HepG2 (cell line): Measurements from ENCODE around the gene ELANE. TPM values are rescaled to one million over a fixed set of nuclear protein-coding genes. Genes with fewer than 3 reads are reported as not detected.

Experiments used
- ATAC-seq: fragments of 200-7000 bp; cut with Tn5 transposase; 3 replicates; pipeline ENCODE4 v1.9.1; 2020; ENCODE audit warnings: mild to moderate bottlenecking, moderate library complexity
- BruUV-seq: library from RNA; stranded (reverse); fragments of 400-500 nt; replicated peaks from 2 replicates; lab custom pipeline; 2021; lab: Mats Ljungman, UMichigan
- CTCF ChIA-PET: fragments of 300-600 bp; formaldehyde crosslinking; extraction: SDS; loops from one replicate; lab custom pipeline; 2021; ENCODE audit warnings: low total read pairs, inconsistent platforms, low intra/inter-chr PET ratio; lab: Yijun Ruan, JAX
- POLR2A ChIA-PET: fragments of 350-600 bp; sonication (Branson Sonifier 250); formaldehyde crosslinking; loops from one replicate; lab custom pipeline; 2020; ENCODE audit warnings: antibody characterized with exemption, inconsistent platforms; lab: Yijun Ruan, JAX
- DNase-seq: peaks from one replicate; pipeline ENCODE4 v3.0.0-alpha.2; 2015; ENCODE audit warnings: low spot score
- FAIRE-seq: peaks from 3 replicates; lab custom pipeline; 2011; peaks lifted over from hg19 to GRCh38; lab: Jason Lieb, UNC
- H2AFZ ChIP-seq: one replicate; pipeline ENCODE4 v1.6.1; 2011; ENCODE audit warnings: low read length, inconsistent platforms
- H3K27ac ChIP-seq: fragments of 300-600 bp; 3 replicates; pipeline ENCODE4 v1.8.0; 2011; ENCODE audit warnings: mixed run types, mild to moderate bottlenecking, mixed read lengths, low read length, inconsistent platforms; ENCODE audit not compliant: insufficient read depth; ENCODE audit errors: extremely low read length
- H3K27me3 ChIP-seq, 2 experiments: fragments of 200-600 bp in 1 of 2; 2 replicates in 1 of 2; 3 replicates in 1 of 2; pipeline versions ENCODE4 v1.6.0 to v1.8.0; 2011; ENCODE audit warnings: low read length in 2 of 2, mild to moderate bottlenecking in 2 of 2, moderate library complexity in 2 of 2, inconsistent platforms in 1 of 2; ENCODE audit not compliant: insufficient read depth in 2 of 2, control insufficient read depth in 1 of 2
- H3K36me3 ChIP-seq, 2 experiments: fragments of 200-600 bp in 1 of 2; replicated peaks in 1 of 2; 2 replicates in 1 of 2; 3 replicates in 1 of 2; pipeline versions ENCODE4 v1.5.1 to v1.8.0; 2011; ENCODE audit warnings: low read length in 2 of 2, inconsistent platforms in 1 of 2; ENCODE audit not compliant: insufficient read depth in 2 of 2, control insufficient read depth in 1 of 2
- H3K4me1 ChIP-seq: 2 replicates; pipeline ENCODE4 v1.5.1; 2012; ENCODE audit warnings: low read length, inconsistent platforms; ENCODE audit not compliant: insufficient read depth
- H3K4me2 ChIP-seq: 2 replicates; pipeline ENCODE4 v1.6.0; 2011; ENCODE audit warnings: low read depth, low read length, inconsistent platforms
- H3K4me3 ChIP-seq, 3 experiments: fragments of 200-600 bp in 1 of 3; sonication (generic), shearing (Covaris generic) in 1 of 3; replicated peaks in 1 of 3; 2 replicates each; pipeline ENCODE4 v1.5.1; 2011 to 2016; ENCODE audit warnings: low read length in 3 of 3, inconsistent platforms in 2 of 3, low read depth in 2 of 3, mild to moderate bottlenecking in 2 of 3, control low read depth in 1 of 3, mixed read lengths in 1 of 3; ENCODE audit not compliant: insufficient read depth in 1 of 3
- H3K79me2 ChIP-seq: one replicate; pipeline ENCODE4 v1.6.1; 2011; ENCODE audit warnings: low read length, inconsistent platforms; ENCODE audit not compliant: insufficient read depth
- H3K9ac ChIP-seq: 2 replicates; pipeline ENCODE4 v1.6.0; 2011; ENCODE audit warnings: mild to moderate bottlenecking, low read depth, low read length, inconsistent platforms; ENCODE audit not compliant: insufficient read depth
- H3K9me3 ChIP-seq: 2 replicates; pipeline ENCODE4 v1.5.1; 2012; ENCODE audit warnings: mild to moderate bottlenecking, low read length
- H4K20me1 ChIP-seq: 2 replicates; pipeline ENCODE4 v1.6.0; 2011; ENCODE audit warnings: inconsistent platforms, mild to moderate bottlenecking, low read length, moderate library complexity; ENCODE audit not compliant: insufficient read depth
- SOX6 ChIP-seq, 2 experiments: fragments of 450-650 bp in 1 of 2; sonication (generic) in 1 of 2; formaldehyde crosslinking in 1 of 2; IDR thresholded peaks; 2 replicates each; pipeline versions ENCODE4 v1.4.0 to v1.6.1; 2017 to 2020; ENCODE audit warnings: antibody characterized with exemption in 1 of 2, mild to moderate bottlenecking in 1 of 2, missing genetic modification reagents in 1 of 2
- ZNF460 ChIP-seq: sonication (generic); formaldehyde crosslinking; IDR thresholded peaks from 2 replicates; pipeline ENCODE4 v1.5.1; 2020; ENCODE audit warnings: missing genetic modification reagents, mild to moderate bottlenecking, borderline replicate concordance
- ZNF768 ChIP-seq: sonication (generic); formaldehyde crosslinking; IDR thresholded peaks from 2 replicates; pipeline ENCODE4 v1.4.0; 2020; ENCODE audit warnings: missing genetic modification reagents
- WGBS: methylation state at CpG from one replicate; pipeline ENCODE4 v1.1.6; 2017; ENCODE audit warnings: low lambda C conversion rate; 5-methylcytosine and 5-hydroxymethylcytosine counted together
- in situ Hi-C: cut with HindIII; loops from 2 replicates; pipeline ENCODE4 v1.10.0; 2017; ENCODE audit warnings: low pct_unique_long_range_greater_than_20kb; ENCODE audit not compliant: extremely low pct_ligation_motif_present
- intact Hi-C: fragments of 100-400 bp; cut with micrococcal nuclease; formaldehyde crosslinking; loops from one replicate; pipeline ENCODE4 v1.10.0; 2022; ENCODE audit not compliant: unreplicated experiment
- polyA plus RNA-seq, 8 experiments: library from polyadenylated mRNA; depleted of rRNA in 3 of 8; stranded (reverse) in 7 of 8; unstranded in 1 of 8; fragments of >200 nt; fragmentation: Illumina TruSeq in 4 of 8; extraction: Trizol in 4 of 8; gene quantifications; 2 replicates each; pipeline versions ENCODE4 v1.2.1 to v1.2.3, GENCODE V29; 2011 to 2016; ENCODE audit warnings: low read depth in 4 of 8, missing spikeins in 1 of 8, mixed read lengths in 1 of 8; ENCODE audit not compliant: insufficient read depth in 1 of 8
- total RNA-seq, 5 experiments: library from RNA; depleted of rRNA; stranded (reverse); fragments of >200 nt; fragmentation: Illumina TruSeq; extraction: Trizol; gene quantifications; 2 replicates each; pipeline ENCODE4 v1.2.3, GENCODE V29; 2016; ENCODE audit warnings: low read depth in 1 of 5
- TF ChIP-seq, protein P1 (sequence below): IDR thresholded peaks from 2 replicates; pipeline ENCODE4 v1.6.1; 2016
- TF ChIP-seq, protein P2 (sequence below): sonication (generic); formaldehyde crosslinking; IDR thresholded peaks from 2 replicates; pipeline ENCODE4 v1.9.0; 2021; ENCODE audit warnings: missing genetic modification reagents, borderline replicate concordance
- TF ChIP-seq, protein P3 (sequence below): sonication (generic); formaldehyde crosslinking; conservative IDR thresholded peaks from 2 replicates; pipeline ENCODE4 v1.4.0; 2020; ENCODE audit warnings: missing genetic modification reagents
- TF ChIP-seq, protein P4 (sequence below): sonication (generic); formaldehyde crosslinking; IDR thresholded peaks from 2 replicates; pipeline ENCODE4 v1.5.0; 2020; ENCODE audit warnings: missing genetic modification reagents, mild to moderate bottlenecking, borderline replicate concordance
- TF ChIP-seq, protein P5 (sequence below): sonication (generic); formaldehyde crosslinking; IDR thresholded peaks from 2 replicates; pipeline ENCODE4 v1.8.0; 2022; ENCODE audit warnings: missing genetic modification reagents, low read depth, mild to moderate bottlenecking, borderline replicate concordance
- TF ChIP-seq, protein P6 (sequence below): sonication (generic); formaldehyde crosslinking; IDR thresholded peaks from 2 replicates; pipeline ENCODE4 v1.5.1; 2020; ENCODE audit warnings: missing genetic modification reagents, mild to moderate bottlenecking, borderline replicate concordance

The ELANE gene
- total and polyA plus RNA-seq, 2 of the 13 experiments (the other 11 are each of a cell fraction or from before 2014, with no cell fraction given): not detected

DNA sequence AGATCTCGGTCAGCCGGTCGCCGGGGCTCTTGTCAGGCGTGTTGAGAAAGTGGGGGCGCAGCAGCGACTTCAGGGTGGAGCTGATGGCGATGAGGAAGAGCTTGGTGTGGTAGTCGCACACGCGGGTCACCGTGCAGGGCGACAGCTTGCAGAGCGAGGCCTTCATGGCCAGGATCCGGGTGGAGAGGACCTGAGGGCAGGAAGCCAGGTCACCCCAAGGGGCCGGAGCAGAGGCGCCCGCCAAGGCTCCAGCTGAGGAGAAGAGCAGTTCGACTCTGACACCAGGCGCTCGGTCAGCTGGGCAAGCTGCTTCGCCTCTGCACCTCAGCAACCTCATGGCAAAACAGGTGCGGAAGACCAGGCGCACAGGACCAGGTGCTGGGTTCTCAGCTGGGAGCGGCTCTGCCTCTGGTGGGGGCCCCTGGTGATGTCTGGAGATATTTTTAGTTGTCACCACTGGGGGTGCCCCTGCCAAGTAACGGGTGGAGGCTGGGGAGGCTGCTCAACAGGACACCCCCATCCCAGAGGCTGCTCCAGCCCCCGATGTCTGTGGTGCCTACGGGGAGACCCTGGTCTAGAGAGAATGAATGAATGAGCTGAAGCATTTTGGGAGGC, 23.3 kb downstream of the ELANE start:
- no peak overlapping the region for H3K4me3 ChIP-seq
- H2AFZ ChIP-seq: no peak overlapping the region
- no peaks in the 10 kb centered on the region for H3K79me2 ChIP-seq
- no TSS peak for BruUV-seq
- H3K4me2 ChIP-seq: no peak overlapping the region
- POLR2A ChIA-PET: interaction anchor here (0.9 kb wide), 1 partner anchor 14 kb away, joined by 3 read pairs; no protein-coding TSS in a partner anchor
- no peak for ATAC-seq
- no peak overlapping the region for H3K9ac ChIP-seq
- DNase-seq: no peak
- no peaks in the 10 kb centered on the region for H4K20me1 ChIP-seq
- H3K4me1 ChIP-seq: no peaks in the 10 kb centered on the region
- WGBS: 96% methylated on average over 22 of the region's 28 CpGs
- H3K36me3 ChIP-seq: peaks cover 4 to 6% of the 10 kb centered on the region in 2 experiments; a peak in 4 of 5 replicates
- H3K27ac ChIP-seq: no peak overlapping the region
- H3K27me3 ChIP-seq: no peaks in the 10 kb centered on the region
- in situ Hi-C loops: no loop called here
- CTCF ChIA-PET: no interaction called here
- intact Hi-C loops: no loop called here
- H3K9me3 ChIP-seq: no peaks in the 10 kb centered on the region
- FAIRE-seq: no peak
- TF ChIP-seq, protein P1, sequence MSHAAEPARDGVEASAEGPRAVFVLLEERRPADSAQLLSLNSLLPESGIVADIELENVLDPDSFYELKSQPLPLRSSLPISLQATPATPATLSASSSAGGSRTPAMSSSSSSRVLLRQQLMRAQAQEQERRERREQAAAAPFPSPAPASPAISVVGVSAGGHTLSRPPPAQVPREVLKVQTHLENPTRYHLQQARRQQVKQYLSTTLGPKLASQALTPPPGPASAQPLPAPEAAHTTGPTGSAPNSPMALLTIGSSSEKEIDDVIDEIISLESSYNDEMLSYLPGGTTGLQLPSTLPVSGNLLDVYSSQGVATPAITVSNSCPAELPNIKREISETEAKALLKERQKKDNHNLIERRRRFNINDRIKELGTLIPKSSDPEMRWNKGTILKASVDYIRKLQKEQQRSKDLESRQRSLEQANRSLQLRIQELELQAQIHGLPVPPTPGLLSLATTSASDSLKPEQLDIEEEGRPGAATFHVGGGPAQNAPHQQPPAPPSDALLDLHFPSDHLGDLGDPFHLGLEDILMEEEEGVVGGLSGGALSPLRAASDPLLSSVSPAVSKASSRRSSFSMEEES (CRISPR knock-in tag): no peak
- TF ChIP-seq, protein P2, sequence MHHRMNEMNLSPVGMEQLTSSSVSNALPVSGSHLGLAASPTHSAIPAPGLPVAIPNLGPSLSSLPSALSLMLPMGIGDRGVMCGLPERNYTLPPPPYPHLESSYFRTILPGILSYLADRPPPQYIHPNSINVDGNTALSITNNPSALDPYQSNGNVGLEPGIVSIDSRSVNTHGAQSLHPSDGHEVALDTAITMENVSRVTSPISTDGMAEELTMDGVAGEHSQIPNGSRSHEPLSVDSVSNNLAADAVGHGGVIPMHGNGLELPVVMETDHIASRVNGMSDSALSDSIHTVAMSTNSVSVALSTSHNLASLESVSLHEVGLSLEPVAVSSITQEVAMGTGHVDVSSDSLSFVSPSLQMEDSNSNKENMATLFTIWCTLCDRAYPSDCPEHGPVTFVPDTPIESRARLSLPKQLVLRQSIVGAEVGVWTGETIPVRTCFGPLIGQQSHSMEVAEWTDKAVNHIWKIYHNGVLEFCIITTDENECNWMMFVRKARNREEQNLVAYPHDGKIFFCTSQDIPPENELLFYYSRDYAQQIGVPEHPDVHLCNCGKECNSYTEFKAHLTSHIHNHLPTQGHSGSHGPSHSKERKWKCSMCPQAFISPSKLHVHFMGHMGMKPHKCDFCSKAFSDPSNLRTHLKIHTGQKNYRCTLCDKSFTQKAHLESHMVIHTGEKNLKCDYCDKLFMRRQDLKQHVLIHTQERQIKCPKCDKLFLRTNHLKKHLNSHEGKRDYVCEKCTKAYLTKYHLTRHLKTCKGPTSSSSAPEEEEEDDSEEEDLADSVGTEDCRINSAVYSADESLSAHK: no peak
- TF ChIP-seq ZNF460 (CRISPR knock-in tag): no peak
- no peak for TF ChIP-seq ZNF768 (CRISPR knock-in tag)
- no peak for TF ChIP-seq SOX6 (IDR thresholded peaks at IDR 0.05)
- TF ChIP-seq SOX6 (CRISPR knock-in tag; IDR thresholded peaks at IDR 0.05): no peak
- TF ChIP-seq, protein P3, sequence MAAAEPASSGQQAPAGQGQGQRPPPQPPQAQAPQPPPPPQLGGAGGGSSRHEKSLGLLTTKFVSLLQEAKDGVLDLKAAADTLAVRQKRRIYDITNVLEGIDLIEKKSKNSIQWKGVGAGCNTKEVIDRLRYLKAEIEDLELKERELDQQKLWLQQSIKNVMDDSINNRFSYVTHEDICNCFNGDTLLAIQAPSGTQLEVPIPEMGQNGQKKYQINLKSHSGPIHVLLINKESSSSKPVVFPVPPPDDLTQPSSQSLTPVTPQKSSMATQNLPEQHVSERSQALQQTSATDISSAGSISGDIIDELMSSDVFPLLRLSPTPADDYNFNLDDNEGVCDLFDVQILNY (CRISPR knock-in tag): no peak
- TF ChIP-seq, protein P4, sequence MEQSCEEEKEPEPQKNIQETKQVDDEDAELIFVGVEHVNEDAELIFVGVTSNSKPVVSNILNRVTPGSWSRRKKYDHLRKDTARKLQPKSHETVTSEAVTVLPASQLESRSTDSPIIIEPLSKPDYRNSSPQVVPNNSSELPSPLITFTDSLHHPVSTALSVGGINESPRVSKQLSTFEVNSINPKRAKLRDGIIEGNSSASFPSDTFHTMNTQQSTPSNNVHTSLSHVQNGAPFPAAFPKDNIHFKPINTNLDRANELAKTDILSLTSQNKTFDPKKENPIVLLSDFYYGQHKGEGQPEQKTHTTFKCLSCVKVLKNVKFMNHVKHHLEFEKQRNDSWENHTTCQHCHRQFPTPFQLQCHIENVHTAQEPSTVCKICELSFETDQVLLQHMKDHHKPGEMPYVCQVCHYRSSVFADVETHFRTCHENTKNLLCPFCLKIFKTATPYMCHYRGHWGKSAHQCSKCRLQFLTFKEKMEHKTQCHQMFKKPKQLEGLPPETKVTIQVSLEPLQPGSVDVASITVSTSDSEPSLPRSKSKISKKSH (CRISPR knock-in tag): no peak
- TF ChIP-seq, protein P5, sequence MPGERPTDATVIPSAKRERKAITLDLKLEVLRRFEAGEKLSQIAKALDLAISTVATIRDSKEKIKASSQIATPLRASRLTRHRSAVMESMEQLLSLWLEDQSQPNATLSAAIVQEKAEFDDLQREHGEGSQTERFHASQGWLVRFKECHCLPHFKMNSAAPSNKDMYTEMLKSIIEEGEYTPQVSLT (CRISPR knock-in tag): no peak
- TF ChIP-seq, protein P6, sequence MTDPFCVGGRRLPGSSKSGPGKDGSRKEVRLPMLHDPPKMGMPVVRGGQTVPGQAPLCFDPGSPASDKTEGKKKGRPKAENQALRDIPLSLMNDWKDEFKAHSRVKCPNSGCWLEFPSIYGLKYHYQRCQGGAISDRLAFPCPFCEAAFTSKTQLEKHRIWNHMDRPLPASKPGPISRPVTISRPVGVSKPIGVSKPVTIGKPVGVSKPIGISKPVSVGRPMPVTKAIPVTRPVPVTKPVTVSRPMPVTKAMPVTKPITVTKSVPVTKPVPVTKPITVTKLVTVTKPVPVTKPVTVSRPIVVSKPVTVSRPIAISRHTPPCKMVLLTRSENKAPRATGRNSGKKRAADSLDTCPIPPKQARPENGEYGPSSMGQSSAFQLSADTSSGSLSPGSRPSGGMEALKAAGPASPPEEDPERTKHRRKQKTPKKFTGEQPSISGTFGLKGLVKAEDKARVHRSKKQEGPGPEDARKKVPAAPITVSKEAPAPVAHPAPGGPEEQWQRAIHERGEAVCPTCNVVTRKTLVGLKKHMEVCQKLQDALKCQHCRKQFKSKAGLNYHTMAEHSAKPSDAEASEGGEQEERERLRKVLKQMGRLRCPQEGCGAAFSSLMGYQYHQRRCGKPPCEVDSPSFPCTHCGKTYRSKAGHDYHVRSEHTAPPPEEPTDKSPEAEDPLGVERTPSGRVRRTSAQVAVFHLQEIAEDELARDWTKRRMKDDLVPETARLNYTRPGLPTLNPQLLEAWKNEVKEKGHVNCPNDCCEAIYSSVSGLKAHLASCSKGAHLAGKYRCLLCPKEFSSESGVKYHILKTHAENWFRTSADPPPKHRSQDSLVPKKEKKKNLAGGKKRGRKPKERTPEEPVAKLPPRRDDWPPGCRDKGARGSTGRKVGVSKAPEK: no peak
